Stimulated activated naive CD8-positive, alpha-beta T cell treated with anti-CD3 and anti-CD28 coated beads, Interleukin-15, Interleukin-2, amounts not matched to agents 100 ng/mL and 50 ng/mL, for 24 hours (primary cell): ENCODE results near the gene ZNF483.
A peak's percentile ranks its signal among the peaks of the same experiment; 100 is the strongest.
"Not testable (repeated sequence)": the region's sequence is repeated elsewhere in the genome, so short reads cannot be mapped to it uniquely, and the experiment has no call there.

Source experiments
- H3K27ac Mint-ChIP-seq: one replicate; pipeline ENCODE4 v1.8.0; 2021; ENCODE audit warnings: mild to moderate bottlenecking, mixed read lengths
- H3K27me3 Mint-ChIP-seq: one replicate; pipeline ENCODE4 v1.8.0; 2021; ENCODE audit warnings: mixed read lengths
- H3K36me3 Mint-ChIP-seq: one replicate; pipeline ENCODE4 v1.8.0; 2021; ENCODE audit warnings: low read depth, mixed read lengths
- H3K4me1 Mint-ChIP-seq: one replicate; pipeline ENCODE4 v1.8.0; 2021; ENCODE audit warnings: low read depth, mixed read lengths
- H3K4me3 Mint-ChIP-seq: one replicate; pipeline ENCODE4 v1.8.0; 2021; ENCODE audit warnings: mild to moderate bottlenecking, mixed read lengths
- H3K9me3 Mint-ChIP-seq: one replicate; pipeline ENCODE4 v1.8.0; 2021; ENCODE audit warnings: mixed read lengths

The ZNF483 gene

DNA sequence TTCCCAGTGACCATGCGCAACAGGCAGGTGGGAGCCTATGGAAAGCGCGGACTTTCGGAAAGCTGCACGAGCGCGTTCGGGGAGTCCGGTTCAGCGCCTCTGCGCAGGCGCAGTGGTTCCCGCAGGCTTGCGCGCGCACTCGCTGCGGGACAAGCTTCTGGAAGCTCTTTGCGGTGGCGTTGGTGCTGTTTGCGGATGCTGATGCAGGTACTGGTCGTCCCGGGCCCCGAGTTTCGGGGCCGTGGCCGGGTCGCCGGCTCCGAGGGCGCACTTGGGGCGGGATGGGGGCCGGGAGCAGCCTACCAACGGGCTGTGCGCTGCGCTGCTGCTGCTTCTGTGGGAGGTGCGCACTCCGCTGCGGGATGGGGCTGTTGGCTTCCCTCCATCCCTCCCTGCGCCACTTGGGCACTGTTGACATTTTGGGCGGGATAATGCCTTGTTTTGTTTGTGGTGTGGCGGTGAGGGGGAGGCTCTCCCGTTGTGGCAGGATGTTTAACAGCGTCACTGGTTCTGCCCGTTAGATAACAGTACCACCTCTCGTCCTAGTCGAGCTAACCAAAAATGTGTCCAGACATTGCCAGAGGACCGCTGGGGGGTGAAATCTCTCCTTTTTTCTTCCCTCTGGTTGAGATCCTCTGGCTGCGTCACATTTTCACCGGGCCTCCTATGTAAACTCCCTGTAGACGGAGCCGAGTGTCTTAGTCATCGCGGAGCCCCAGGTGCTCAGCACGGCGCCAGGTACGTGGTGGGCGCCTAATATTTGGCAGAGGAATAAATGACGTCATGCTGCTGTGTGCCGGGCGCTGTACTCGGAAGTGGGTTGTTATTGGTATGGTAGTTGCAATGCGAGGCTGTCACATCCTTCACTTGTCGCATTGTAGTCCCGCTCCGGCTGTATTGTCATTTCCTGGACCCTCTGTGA, at the start of gene ZNF483:
ZNF483 (plus strand) TSS at position 124 of the 922 bp plus-strand sequence. CDS start 2,217 bp downstream, outside the sequence.
- Mint-ChIP-seq H3K4me1 (peaks cover 28% of the 10 kb centered on the region), H3K36me3 (peaks cover 10% of the 10 kb centered on the region), H3K4me3 (peak within 1 kb of the TSS; percentile 87), H3K9me3 (peaks cover 6% of the 10 kb centered on the region), H3K27ac (peak within 1 kb of the TSS; percentile 79), H3K27me3 (peaks cover 14% of the 10 kb centered on the region)

GRCh38 chr9:111475195-111475594, 49.8 kb upstream of the ZNF483 start:
- Mint-ChIP-seq H3K4me3 (no peak overlapping the region), H3K27me3 (no peaks in the 10 kb centered on the region), H3K36me3 (peaks cover 30% of the 10 kb centered on the region), H3K9me3 (no peaks in the 10 kb centered on the region), H3K4me1 (peaks cover 53% of the 10 kb centered on the region), H3K27ac (no peak overlapping the region)

- Mint-ChIP-seq H3K9me3 (no peaks in the 10 kb centered on the region), H3K27me3 (no peaks in the 10 kb centered on the region), H3K27ac (no peak overlapping the region), H3K4me3 (no peak overlapping the region), H3K36me3 (peaks cover 28% of the 10 kb centered on the region), H3K4me1 (peaks cover 62% of the 10 kb centered on the region)
These were observed 47.3 kb upstream of the ZNF483 start for GRCh38 chr9:111477677-111478076.

GRCh38 chr9:111481885-111482636, 42.9 kb upstream of the ZNF483 start:
- Mint-ChIP-seq H3K4me1 (peaks cover 48% of the 10 kb centered on the region), H3K4me3 (peak overlapping the region; percentile 85), H3K9me3 (no peaks in the 10 kb centered on the region), H3K27me3 (no peaks in the 10 kb centered on the region), H3K36me3 (peaks cover 17% of the 10 kb centered on the region), H3K27ac (peak overlapping the region; percentile 87)

DNA sequence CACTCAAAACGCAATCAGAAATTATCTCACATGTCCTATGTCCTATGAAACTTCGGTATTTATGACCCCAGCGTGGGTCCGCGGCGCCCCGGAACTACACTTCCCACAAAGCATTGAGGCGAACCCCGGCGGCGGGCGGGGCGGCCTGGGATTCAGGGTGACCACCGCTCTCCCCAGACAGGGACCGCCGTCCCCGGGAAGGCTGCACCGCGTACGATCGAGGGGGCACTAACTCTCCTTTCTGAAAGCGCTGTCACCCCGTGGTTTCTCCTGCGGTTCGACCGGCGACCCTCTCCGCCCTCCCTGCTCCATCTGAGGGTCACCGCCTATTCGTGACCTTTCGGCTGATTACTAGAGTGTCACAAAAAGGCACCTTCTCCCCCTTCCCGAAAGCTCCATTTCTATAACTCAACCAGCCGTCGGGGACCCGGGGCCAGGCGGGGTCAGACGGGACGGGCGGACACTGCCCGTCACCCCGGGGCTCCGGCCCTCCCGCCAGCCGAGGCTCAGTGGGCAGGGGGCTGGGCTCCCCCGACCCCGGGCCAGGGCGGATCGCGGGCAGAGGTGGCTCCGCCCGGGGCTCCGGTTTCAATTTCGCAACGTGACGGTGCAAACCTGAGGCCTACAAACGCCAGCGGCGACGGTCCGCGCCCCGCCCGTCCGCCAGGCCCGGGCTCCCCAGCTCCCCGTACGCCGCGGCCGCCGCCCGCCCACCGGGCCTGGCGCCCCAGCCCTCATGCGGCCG, 42.1 kb upstream of the ZNF483 start:
- Mint-ChIP-seq H3K9me3 (no peaks in the 10 kb centered on the region), H3K27me3 (peaks cover 6% of the 10 kb centered on the region), H3K4me1 (peaks cover 40% of the 10 kb centered on the region), H3K36me3 (peaks cover 17% of the 10 kb centered on the region), H3K27ac (peak overlapping the region; percentile 87), H3K4me3 (peak overlapping the region; percentile 85)

GRCh38 chr9:111483439-111483857, 41.5 kb upstream of the ZNF483 start:
- Mint-ChIP-seq H3K4me3 (no peak overlapping the region), H3K36me3 (peaks cover 17% of the 10 kb centered on the region), H3K27me3 (peaks cover 6% of the 10 kb centered on the region), H3K4me1 (peaks cover 39% of the 10 kb centered on the region), H3K9me3 (no peaks in the 10 kb centered on the region), H3K27ac (no peak overlapping the region)

DNA sequence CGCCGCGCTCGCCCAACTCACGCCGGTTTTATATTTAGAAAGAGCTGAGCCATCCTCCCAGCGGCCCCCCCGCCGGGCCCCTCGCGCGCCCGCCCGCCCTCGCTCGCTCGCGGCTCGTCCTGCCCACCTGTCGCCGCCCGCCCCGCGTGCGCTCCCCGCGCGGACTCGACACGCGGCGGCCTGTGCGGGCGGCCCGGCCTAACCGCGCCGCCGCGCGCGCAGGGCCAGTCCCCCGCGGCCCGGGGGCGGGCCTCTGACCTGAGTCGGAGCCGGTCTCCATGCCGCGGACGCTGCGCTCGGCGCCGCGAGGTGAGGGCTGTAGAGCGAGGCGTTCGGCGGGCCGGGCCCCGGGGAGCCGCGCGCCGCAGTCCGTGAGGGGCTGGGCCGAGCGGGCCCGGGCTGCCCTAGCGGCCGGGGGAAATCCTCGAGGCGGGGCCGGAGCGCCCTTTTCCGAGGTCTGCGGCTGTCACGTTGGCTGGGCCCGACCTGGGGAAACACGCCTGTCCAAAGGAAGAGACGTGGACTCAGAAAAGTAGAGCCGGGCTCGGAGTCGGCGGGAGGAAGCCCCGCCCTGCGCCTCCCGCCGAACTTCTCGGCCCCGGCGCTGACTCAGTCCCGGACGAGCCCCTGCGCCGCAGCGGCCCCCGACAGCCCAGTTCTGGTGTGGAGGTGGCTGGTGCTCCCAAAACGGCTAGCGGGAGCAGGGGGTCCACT, 41.0 kb upstream of the ZNF483 start, which contains the start of gene ECPAS:
ECPAS (minus strand) TSS at position 526 of the 714 bp plus-strand sequence. CDS start 11,465 bp downstream, outside the sequence.
- Mint-ChIP-seq H3K27me3 (peaks cover 6% of the 10 kb centered on the region), H3K4me1 (peaks cover 34% of the 10 kb centered on the region), H3K9me3 (no peaks in the 10 kb centered on the region), H3K36me3 (peaks cover 13% of the 10 kb centered on the region), H3K4me3 (peak within 1 kb of the TSS; percentile 87), H3K27ac (peak within 1 kb of the TSS; percentile 92)

DNA sequence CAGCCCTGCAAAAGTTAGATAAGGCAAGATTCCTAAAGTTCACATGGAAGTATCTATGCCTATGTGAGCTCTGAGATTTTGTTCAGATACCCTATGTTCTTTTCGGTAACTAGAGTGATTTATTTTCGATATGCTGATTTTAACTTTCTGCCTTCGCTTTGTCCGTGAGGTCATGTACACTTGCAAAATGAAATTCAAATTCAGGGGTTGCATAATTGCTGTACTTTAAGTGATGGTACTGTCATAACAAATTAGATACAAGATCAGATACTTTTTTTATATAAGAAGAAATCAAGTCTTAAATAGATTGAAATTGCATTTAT, 40.4 kb upstream of the ZNF483 start:
- peaks cover 6% of the 10 kb centered on the region for H3K27me3 Mint-ChIP-seq
- no peaks in the 10 kb centered on the region for H3K9me3 Mint-ChIP-seq
- peaks cover 13% of the 10 kb centered on the region for H3K36me3 Mint-ChIP-seq
- H3K27ac Mint-ChIP-seq: peak overlapping the region; percentile 92
- peaks cover 34% of the 10 kb centered on the region for H3K4me1 Mint-ChIP-seq
- H3K4me3 Mint-ChIP-seq: peak overlapping the region; percentile 87

DNA sequence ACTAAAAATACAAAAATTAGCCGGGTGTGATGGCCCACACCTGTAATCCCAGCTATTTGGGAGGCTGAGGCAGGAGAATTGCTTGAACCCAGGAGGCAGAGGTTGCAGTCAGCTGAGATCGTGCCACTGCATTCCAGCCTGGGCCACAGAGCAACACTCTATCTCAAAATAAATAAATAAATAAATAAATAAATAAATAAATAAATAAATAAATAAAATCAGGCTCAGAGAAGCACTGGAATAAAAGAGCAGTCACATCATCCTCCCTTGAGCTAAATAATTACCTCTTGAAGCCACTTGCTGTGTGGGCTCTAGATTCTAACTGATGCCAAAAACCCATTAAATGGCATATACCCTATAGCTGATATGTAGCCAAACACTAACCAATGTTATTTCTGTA, 27.8 kb upstream of the ZNF483 start:
- not testable (repeated sequence) for H3K27ac Mint-ChIP-seq, H3K36me3 Mint-ChIP-seq, H3K27me3 Mint-ChIP-seq, H3K4me1 Mint-ChIP-seq, H3K4me3 Mint-ChIP-seq, H3K9me3 Mint-ChIP-seq

- Mint-ChIP-seq H3K4me1 (peaks cover 5% of the 10 kb centered on the region), H3K4me3 (no peak overlapping the region), H3K9me3 (no peaks in the 10 kb centered on the region), H3K27ac (no peak overlapping the region), H3K27me3 (no peaks in the 10 kb centered on the region), H3K36me3 (no peaks in the 10 kb centered on the region)
These were observed 23.9 kb upstream of the ZNF483 start for GRCh38 chr9:111501005-111501562.

GRCh38 chr9:111501648-111502047, 23.3 kb upstream of the ZNF483 start:
- Mint-ChIP-seq H3K27me3 (no peaks in the 10 kb centered on the region), H3K4me1 (peaks cover 5% of the 10 kb centered on the region), H3K36me3 (no peaks in the 10 kb centered on the region), H3K4me3 (no peak overlapping the region), H3K9me3 (no peaks in the 10 kb centered on the region), H3K27ac (no peak overlapping the region)

GRCh38 chr9:111502506-111502905, 22.5 kb upstream of the ZNF483 start:
- no peaks in the 10 kb centered on the region for H3K9me3 Mint-ChIP-seq
- H3K36me3 Mint-ChIP-seq: no peaks in the 10 kb centered on the region
- no peak overlapping the region for H3K4me3 Mint-ChIP-seq
- no peaks in the 10 kb centered on the region for H3K27me3 Mint-ChIP-seq
- H3K4me1 Mint-ChIP-seq: peaks cover 5% of the 10 kb centered on the region
- no peak overlapping the region for H3K27ac Mint-ChIP-seq

DNA sequence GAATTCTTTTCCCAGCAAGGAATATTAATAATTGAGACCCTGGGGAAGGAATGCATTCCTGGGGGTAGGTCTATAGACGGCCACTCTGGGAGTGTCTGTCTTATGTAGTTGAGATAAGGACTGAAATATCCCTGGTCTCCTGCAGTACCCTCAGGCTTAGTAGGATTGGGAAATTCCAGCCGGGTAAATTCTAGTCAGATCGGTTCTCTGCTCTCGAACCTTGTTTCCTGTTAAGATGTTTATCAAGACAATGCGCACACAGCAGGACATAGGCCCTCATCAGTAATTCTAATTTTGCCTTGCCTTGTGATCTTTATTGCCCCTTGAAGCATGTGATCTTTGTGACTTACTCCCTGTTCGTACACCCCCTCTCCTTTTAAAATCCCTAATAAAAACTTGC, 13.4 kb upstream of the ZNF483 start:
- not testable (repeated sequence) for H3K27me3 Mint-ChIP-seq, H3K36me3 Mint-ChIP-seq, H3K4me3 Mint-ChIP-seq, H3K27ac Mint-ChIP-seq, H3K9me3 Mint-ChIP-seq
- peaks cover 10% of the 10 kb centered on the region for H3K4me1 Mint-ChIP-seq

GRCh38 chr9:111514967-111515366, 10.0 kb upstream of the ZNF483 start:
- Mint-ChIP-seq H3K4me1 (peaks cover 7% of the 10 kb centered on the region), H3K27ac (no peak overlapping the region)

More at GRCh38 chr9:111514967-111515366, 10.0 kb upstream of the ZNF483 start:
- H3K27me3 Mint-ChIP-seq: peaks cover 4% of the 10 kb centered on the region
- H3K36me3 Mint-ChIP-seq: no peaks in the 10 kb centered on the region
- no peak overlapping the region for H3K4me3 Mint-ChIP-seq
- H3K9me3 Mint-ChIP-seq: peaks cover 9% of the 10 kb centered on the region
